Measurements from ENCODE around the gene MIAT.

DNA sequence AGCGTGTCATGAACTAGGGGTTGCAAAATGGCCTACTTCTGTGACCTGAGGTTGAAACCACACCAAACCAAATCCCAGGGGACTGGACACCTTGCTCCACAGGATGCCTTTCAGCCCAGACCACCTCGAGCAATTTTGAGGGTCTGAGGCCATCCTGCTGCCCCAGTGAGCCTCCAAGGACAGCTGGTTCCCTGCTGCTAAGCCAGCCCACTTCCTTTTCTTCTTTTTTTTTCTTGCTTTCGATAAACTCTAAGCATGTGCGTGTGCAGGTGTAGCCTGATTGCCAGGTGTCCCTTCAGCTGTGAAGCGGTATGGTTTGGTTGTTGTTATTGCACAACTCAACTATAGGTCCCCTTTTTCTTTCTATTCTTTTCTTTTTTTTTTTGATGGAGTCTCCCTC is 42.2 kb upstream of the MIAT start:
- TF ChIP-seq SMC3 (IDR thresholded peaks at IDR 0.05) (no peak), POLR2A (IDR thresholded peaks at IDR 0.05; ENCODE audit: low read length) (no peak), EP300 (IDR thresholded peaks at IDR 0.05) (no peak), ESRRA (IDR thresholded peaks at IDR 0.05; ENCODE audit: borderline replicate concordance, low read length) (no peak), PHF8 (IDR thresholded peaks at IDR 0.05; ENCODE audit: borderline replicate concordance, low read depth) (no peak), CHD4 (IDR thresholded peaks at IDR 0.05; ENCODE audit: borderline replicate concordance) (no peak), BHLHE40 (IDR thresholded peaks at IDR 0.05; ENCODE audit: low read depth, low read length) (no peak), HDAC2 (IDR thresholded peaks at IDR 0.05) (no peak), MAFK (IDR thresholded peaks at IDR 0.05; ENCODE audit: partially characterized antibody) (no peak)
- TF ChIP-seq, protein P1, sequence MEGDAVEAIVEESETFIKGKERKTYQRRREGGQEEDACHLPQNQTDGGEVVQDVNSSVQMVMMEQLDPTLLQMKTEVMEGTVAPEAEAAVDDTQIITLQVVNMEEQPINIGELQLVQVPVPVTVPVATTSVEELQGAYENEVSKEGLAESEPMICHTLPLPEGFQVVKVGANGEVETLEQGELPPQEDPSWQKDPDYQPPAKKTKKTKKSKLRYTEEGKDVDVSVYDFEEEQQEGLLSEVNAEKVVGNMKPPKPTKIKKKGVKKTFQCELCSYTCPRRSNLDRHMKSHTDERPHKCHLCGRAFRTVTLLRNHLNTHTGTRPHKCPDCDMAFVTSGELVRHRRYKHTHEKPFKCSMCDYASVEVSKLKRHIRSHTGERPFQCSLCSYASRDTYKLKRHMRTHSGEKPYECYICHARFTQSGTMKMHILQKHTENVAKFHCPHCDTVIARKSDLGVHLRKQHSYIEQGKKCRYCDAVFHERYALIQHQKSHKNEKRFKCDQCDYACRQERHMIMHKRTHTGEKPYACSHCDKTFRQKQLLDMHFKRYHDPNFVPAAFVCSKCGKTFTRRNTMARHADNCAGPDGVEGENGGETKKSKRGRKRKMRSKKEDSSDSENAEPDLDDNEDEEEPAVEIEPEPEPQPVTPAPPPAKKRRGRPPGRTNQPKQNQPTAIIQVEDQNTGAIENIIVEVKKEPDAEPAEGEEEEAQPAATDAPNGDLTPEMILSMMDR (IDR thresholded peaks at IDR 0.05) = no peak
- TF ChIP-seq, protein P2, sequence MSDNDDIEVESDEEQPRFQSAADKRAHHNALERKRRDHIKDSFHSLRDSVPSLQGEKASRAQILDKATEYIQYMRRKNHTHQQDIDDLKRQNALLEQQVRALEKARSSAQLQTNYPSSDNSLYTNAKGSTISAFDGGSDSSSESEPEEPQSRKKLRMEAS (IDR thresholded peaks at IDR 0.05) = no peak
- TF ChIP-seq, protein P3, sequence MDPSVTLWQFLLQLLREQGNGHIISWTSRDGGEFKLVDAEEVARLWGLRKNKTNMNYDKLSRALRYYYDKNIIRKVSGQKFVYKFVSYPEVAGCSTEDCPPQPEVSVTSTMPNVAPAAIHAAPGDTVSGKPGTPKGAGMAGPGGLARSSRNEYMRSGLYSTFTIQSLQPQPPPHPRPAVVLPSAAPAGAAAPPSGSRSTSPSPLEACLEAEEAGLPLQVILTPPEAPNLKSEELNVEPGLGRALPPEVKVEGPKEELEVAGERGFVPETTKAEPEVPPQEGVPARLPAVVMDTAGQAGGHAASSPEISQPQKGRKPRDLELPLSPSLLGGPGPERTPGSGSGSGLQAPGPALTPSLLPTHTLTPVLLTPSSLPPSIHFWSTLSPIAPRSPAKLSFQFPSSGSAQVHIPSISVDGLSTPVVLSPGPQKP (IDR thresholded peaks at IDR 0.05; ENCODE audit: low read depth, low read length) = no peak

Measured in A549 (cell line).